Measurements from ENCODE around the gene CYB561D1. TPM values are rescaled to one million over a fixed set of nuclear protein-coding genes. Genes with fewer than 3 reads are reported as not detected.

The CYB561D1 gene
- total and polyA plus RNA-seq, 2 of the 13 experiments (the other 11 are each of a cell fraction or from before 2014, with no cell fraction given): 3.9 to 4.1 TPM

- TF ChIP-seq TRAFD1 (CRISPR knock-in tag; IDR thresholded peaks at IDR 0.05; ENCODE audit: borderline replicate concordance): no peak
- TF ChIP-seq ZNF687 (CRISPR knock-in tag; IDR thresholded peaks at IDR 0.05): peak; percentile 67
- TF ChIP-seq, protein P1, sequence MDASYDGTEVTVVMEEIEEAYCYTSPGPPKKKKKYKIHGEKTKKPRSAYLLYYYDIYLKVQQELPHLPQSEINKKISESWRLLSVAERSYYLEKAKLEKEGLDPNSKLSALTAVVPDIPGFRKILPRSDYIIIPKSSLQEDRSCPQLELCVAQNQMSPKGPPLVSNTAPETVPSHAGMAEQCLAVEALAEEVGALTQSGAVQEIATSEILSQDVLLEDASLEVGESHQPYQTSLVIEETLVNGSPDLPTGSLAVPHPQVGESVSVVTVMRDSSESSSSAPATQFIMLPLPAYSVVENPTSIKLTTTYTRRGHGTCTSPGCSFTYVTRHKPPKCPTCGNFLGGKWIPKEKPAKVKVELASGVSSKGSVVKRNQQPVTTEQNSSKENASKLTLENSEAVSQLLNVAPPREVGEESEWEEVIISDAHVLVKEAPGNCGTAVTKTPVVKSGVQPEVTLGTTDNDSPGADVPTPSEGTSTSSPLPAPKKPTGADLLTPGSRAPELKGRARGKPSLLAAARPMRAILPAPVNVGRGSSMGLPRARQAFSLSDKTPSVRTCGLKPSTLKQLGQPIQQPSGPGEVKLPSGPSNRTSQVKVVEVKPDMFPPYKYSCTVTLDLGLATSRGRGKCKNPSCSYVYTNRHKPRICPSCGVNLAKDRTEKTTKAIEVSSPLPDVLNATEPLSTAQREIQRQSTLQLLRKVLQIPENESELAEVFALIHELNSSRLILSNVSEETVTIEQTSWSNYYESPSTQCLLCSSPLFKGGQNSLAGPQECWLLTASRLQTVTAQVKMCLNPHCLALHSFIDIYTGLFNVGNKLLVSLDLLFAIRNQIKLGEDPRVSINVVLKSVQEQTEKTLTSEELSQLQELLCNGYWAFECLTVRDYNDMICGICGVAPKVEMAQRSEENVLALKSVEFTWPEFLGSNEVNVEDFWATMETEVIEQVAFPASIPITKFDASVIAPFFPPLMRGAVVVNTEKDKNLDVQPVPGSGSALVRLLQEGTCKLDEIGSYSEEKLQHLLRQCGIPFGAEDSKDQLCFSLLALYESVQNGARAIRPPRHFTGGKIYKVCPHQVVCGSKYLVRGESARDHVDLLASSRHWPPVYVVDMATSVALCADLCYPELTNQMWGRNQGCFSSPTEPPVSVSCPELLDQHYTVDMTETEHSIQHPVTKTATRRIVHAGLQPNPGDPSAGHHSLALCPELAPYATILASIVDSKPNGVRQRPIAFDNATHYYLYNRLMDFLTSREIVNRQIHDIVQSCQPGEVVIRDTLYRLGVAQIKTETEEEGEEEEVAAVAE (CRISPR knock-in tag; IDR thresholded peaks at IDR 0.05; ENCODE audit: borderline replicate concordance): no peak
- TF ChIP-seq, protein P2, sequence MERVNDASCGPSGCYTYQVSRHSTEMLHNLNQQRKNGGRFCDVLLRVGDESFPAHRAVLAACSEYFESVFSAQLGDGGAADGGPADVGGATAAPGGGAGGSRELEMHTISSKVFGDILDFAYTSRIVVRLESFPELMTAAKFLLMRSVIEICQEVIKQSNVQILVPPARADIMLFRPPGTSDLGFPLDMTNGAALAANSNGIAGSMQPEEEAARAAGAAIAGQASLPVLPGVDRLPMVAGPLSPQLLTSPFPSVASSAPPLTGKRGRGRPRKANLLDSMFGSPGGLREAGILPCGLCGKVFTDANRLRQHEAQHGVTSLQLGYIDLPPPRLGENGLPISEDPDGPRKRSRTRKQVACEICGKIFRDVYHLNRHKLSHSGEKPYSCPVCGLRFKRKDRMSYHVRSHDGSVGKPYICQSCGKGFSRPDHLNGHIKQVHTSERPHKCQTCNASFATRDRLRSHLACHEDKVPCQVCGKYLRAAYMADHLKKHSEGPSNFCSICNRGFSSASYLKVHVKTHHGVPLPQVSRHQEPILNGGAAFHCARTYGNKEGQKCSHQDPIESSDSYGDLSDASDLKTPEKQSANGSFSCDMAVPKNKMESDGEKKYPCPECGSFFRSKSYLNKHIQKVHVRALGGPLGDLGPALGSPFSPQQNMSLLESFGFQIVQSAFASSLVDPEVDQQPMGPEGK (CRISPR knock-in tag; IDR thresholded peaks at IDR 0.05): 0 out of 2 replicates have a peak, but pooled peaks have one; percentile 14
- TF ChIP-seq, protein P3, sequence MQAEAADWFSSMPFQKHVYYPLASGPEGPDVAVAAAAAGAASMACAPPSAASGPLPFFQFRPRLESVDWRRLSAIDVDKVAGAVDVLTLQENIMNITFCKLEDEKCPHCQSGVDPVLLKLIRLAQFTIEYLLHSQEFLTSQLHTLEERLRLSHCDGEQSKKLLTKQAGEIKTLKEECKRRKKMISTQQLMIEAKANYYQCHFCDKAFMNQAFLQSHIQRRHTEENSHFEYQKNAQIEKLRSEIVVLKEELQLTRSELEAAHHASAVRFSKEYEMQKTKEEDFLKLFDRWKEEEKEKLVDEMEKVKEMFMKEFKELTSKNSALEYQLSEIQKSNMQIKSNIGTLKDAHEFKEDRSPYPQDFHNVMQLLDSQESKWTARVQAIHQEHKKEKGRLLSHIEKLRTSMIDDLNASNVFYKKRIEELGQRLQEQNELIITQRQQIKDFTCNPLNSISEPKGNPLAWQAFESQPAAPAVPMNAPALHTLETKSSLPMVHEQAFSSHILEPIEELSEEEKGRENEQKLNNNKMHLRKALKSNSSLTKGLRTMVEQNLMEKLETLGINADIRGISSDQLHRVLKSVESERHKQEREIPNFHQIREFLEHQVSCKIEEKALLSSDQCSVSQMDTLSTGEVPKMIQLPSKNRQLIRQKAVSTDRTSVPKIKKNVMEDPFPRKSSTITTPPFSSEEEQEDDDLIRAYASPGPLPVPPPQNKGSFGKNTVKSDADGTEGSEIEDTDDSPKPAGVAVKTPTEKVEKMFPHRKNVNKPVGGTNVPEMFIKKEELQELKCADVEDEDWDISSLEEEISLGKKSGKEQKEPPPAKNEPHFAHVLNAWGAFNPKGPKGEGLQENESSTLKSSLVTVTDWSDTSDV (CRISPR knock-in tag; IDR thresholded peaks at IDR 0.05): 0 out of 2 replicates have a peak, but pooled peaks have one; percentile 29
- peak; percentile 100 for TF ChIP-seq ZNF777 (CRISPR knock-in tag; IDR thresholded peaks at IDR 0.05)
- no peak for TF ChIP-seq REL (CRISPR knock-in tag; conservative IDR thresholded peaks at IDR 0.05)
Observed at GRCh38 chr1:109466452-109467300, 27.2 kb upstream of the CYB561D1 start, which contains the start of gene SYPL2 (continued).
